ENCODE results near the gene RNH1. TPM values are rescaled to one million over a fixed set of nuclear protein-coding genes. Genes with fewer than 3 reads are reported as not detected.
A peak's percentile ranks its signal among the peaks of the same experiment; 100 is the strongest.

RNH1 gene
- total RNA-seq, 2 experiments from 2014 or later = 131 to 132 TPM

DNA sequence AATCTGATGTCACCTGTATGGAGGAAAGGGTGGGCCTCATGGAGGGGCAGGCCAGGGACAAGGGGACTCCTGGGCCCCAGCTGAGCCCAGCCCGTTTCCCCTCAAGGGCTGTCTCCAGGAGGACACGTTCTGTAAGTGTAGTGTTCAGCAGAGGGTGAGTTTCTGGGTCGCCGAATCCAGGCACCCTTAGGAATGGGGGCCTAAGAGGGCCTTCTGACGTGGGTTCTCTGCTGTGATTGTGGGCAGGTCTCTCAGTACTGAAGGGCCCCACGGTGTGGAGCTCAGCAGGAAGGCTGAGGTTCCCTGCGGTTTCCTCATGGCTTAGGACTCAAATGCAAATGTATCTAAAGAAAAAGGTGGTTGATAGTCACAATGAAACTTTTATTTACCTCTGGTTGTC, 50.5 kb downstream of the RNH1 start:
- no peaks in the 10 kb centered on the region for H3K27me3 Mint-ChIP-seq
- H3K27ac Mint-ChIP-seq = peak overlapping the region; percentile 92
- peak overlapping the region; percentile 79 for H3K4me3 Mint-ChIP-seq
- ATAC-seq (ENCODE audit: poor library complexity) (peak; percentile 95), DNase-seq (peak in 7 of 14 experiments; percentile 16 to 75 (median 55))
- H3K36me3 Mint-ChIP-seq (ENCODE audit: low read depth) = peaks cover 28% of the 10 kb centered on the region
- Histone ChIP-seq H3K36me3 (ENCODE audit: insufficient read depth, low read length) (peaks cover 23% of the 10 kb centered on the region), H3K9me3 (ENCODE audit: control insufficient read depth in 1 of 2, insufficient read depth in 1 of 2, low read length in 2 of 2) (no peaks in the 10 kb centered on the region), H3K27ac (ENCODE audit: low read depth in 1 of 2, low read length in 2 of 2) (no peak overlapping the region), H3K27me3 (ENCODE audit: control insufficient read depth in 1 of 2, insufficient read depth in 2 of 2, low read length in 2 of 2) (no peaks in the 10 kb centered on the region), H3K4me3 (ENCODE audit: low read length) (peak overlapping the region; percentile 9), H3K4me1 (ENCODE audit: insufficient read depth, low read length) (peaks cover 31% of the 10 kb centered on the region)
- POLR2A ChIA-PET = interaction anchor here (0.7 to 1.3 kb wide), 4 partner anchors 42 to 249 kb away, joined by 3 read pairs; partner anchors contain the start of genes BET1L, RIC8A and SIGIRR
- intact Hi-C loops (cut with DNase I, micrococcal nuclease) = loop anchor here in 1 of 2 experiments (10.0 kb wide), 1 partner anchor 48 kb away; the partner anchor contains the start of gene RNH1
- CTCF ChIA-PET = interaction anchor here (1.0 kb wide), 1 partner anchor 206 kb away, joined by 3 read pairs; no protein-coding TSS in a partner anchor
- H3K9me3 Mint-ChIP-seq = no peaks in the 10 kb centered on the region
- H3K4me1 Mint-ChIP-seq (ENCODE audit: low read depth) = peaks cover 26% of the 10 kb centered on the region
- TF ChIP-seq, protein P1, sequence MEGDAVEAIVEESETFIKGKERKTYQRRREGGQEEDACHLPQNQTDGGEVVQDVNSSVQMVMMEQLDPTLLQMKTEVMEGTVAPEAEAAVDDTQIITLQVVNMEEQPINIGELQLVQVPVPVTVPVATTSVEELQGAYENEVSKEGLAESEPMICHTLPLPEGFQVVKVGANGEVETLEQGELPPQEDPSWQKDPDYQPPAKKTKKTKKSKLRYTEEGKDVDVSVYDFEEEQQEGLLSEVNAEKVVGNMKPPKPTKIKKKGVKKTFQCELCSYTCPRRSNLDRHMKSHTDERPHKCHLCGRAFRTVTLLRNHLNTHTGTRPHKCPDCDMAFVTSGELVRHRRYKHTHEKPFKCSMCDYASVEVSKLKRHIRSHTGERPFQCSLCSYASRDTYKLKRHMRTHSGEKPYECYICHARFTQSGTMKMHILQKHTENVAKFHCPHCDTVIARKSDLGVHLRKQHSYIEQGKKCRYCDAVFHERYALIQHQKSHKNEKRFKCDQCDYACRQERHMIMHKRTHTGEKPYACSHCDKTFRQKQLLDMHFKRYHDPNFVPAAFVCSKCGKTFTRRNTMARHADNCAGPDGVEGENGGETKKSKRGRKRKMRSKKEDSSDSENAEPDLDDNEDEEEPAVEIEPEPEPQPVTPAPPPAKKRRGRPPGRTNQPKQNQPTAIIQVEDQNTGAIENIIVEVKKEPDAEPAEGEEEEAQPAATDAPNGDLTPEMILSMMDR (IDR thresholded peaks at IDR 0.05) = no peak

- peaks cover 33% of the 10 kb centered on the region for H3K36me3 Mint-ChIP-seq (ENCODE audit: low read depth)
- H3K27me3 Mint-ChIP-seq = no peaks in the 10 kb centered on the region
- peak overlapping the region; percentile 67 for H3K27ac Mint-ChIP-seq
- peaks cover 40% of the 10 kb centered on the region for H3K4me1 ChIP-seq (ENCODE audit: insufficient read depth, low read length)
- ChIA-PET CTCF (interaction anchor here (0.5 to 1.0 kb wide), 2 partner anchors 96 to 205 kb away, joined by 3 read pairs; no protein-coding TSS in a partner anchor), POLR2A (no interaction called here)
- H3K4me3 ChIP-seq (ENCODE audit: low read length) = no peak overlapping the region
- no peaks in the 10 kb centered on the region for H3K9me3 Mint-ChIP-seq
- H3K4me1 Mint-ChIP-seq (ENCODE audit: low read depth) = peaks cover 34% of the 10 kb centered on the region
- no peak overlapping the region for H3K27ac ChIP-seq (ENCODE audit: low read depth in 1 of 2, low read length in 2 of 2)
- H3K36me3 ChIP-seq (ENCODE audit: insufficient read depth, low read length) = peaks cover 20% of the 10 kb centered on the region
- H3K27me3 ChIP-seq (ENCODE audit: control insufficient read depth in 1 of 2, insufficient read depth in 2 of 2, low read length in 2 of 2) = no peaks in the 10 kb centered on the region
- H3K9me3 ChIP-seq (ENCODE audit: control insufficient read depth in 1 of 2, insufficient read depth in 1 of 2, low read length in 2 of 2) = no peaks in the 10 kb centered on the region
- no peak overlapping the region for H3K4me3 Mint-ChIP-seq
- intact Hi-C loops (cut with DNase I, micrococcal nuclease) = loop anchor here in 1 of 2 experiments (10.0 kb wide), 1 partner anchor 49 kb away; the partner anchor contains the start of gene RNH1
- DNase-seq (no peak), ATAC-seq (ENCODE audit: poor library complexity) (no peak)
- TF ChIP-seq, protein P1 (IDR thresholded peaks at IDR 0.05) = no peak
Measured at GRCh38 chr11:455566-456147, 51.4 kb downstream of the RNH1 start.

DNA sequence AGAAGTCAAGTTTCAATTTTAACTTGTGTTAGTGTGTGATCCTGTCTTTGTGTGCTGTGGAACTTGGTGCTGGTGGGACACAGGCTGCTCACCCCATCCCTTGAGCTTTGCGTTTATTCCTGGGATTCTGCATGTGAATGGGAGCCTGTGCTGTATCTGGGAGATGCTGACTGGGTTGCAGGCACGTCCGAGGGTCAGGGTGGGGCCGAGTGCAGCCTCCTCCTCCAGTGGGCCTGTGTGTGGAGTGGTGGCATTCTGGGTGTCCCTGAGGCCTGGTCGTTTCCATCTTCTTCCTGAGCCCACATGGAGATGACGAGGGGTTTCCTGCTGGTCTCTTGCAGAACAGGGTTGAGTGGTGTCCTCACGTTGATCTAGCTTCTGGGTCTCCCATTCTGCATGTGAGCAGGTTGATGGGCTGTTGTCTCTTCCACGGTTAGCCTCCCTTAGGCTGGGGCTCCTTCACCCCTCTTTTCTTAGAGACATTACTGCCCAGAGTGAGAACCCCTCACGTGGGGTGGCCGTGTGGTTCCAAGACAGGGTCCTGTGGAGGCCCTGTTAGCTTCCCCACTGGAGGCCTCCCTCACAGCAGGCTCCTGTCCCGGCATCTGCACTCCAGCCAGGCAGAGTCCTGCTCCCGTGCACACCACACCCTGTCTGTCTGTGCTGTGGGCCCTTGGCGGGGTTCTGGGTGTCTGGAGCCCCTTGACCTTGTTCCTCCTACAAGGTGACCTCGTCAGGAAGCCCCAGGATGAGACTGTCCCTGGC, 52.1 kb downstream of the RNH1 start:
- Histone ChIP-seq H3K27ac (ENCODE audit: low read depth in 1 of 2, low read length in 2 of 2) (no peak overlapping the region), H3K4me1 (ENCODE audit: insufficient read depth, low read length) (peaks cover 42% of the 10 kb centered on the region), H3K36me3 (ENCODE audit: insufficient read depth, low read length) (peaks cover 20% of the 10 kb centered on the region), H3K27me3 (ENCODE audit: control insufficient read depth in 1 of 2, insufficient read depth in 2 of 2, low read length in 2 of 2) (no peaks in the 10 kb centered on the region), H3K4me3 (ENCODE audit: low read length) (no peak overlapping the region), H3K9me3 (ENCODE audit: control insufficient read depth in 1 of 2, insufficient read depth in 1 of 2, low read length in 2 of 2) (no peaks in the 10 kb centered on the region)
- ChIA-PET CTCF (no interaction called here), POLR2A (no interaction called here)
- DNase-seq = no peak
- Mint-ChIP-seq H3K4me1 (ENCODE audit: low read depth) (peaks cover 36% of the 10 kb centered on the region), H3K36me3 (ENCODE audit: low read depth) (peaks cover 33% of the 10 kb centered on the region), H3K27ac (peak overlapping the region; percentile 67), H3K27me3 (no peaks in the 10 kb centered on the region), H3K9me3 (no peaks in the 10 kb centered on the region), H3K4me3 (peak overlapping the region; percentile 48)
- intact Hi-C loops (cut with DNase I, micrococcal nuclease) = loop anchor here in 1 of 2 experiments (5.0 to 10.0 kb wide), 3 partner anchors 50 to 248 kb away; partner anchors contain the start of genes BET1L, RIC8A and RNH1
- TF ChIP-seq, protein P1 (IDR thresholded peaks at IDR 0.05) = no peak
- ATAC-seq (ENCODE audit: poor library complexity) = no peak
